Measurements from ENCODE around the gene MATR3. TPM values are rescaled to one million over a fixed set of nuclear protein-coding genes. Genes with fewer than 3 reads are reported as not detected.

The MATR3 gene
- total RNA-seq, 1 experiment from 2014 or later = 267 TPM

- no peaks in the 10 kb centered on the region for H3K9me3 ChIP-seq (ENCODE audit: control insufficient read depth, low read depth, low read length)
- no peak overlapping the region for H3T11ph ChIP-seq (ENCODE audit: low read length)
- peaks cover 15% of the 10 kb centered on the region for H3K79me1 ChIP-seq (ENCODE audit: insufficient read depth, low read depth, low read length, poor library complexity, severe bottlenecking)
- peaks cover 8% of the 10 kb centered on the region; the same call in 1 of the 2 replicates for H3K79me2 ChIP-seq (ENCODE audit: insufficient read depth, low read length)
- no peak for DNase-seq
- no peak overlapping the region for H2BK5ac ChIP-seq (ENCODE audit: insufficient read length, low read length)
- no peaks in the 10 kb centered on the region for H3K27me3 ChIP-seq (ENCODE audit: insufficient read depth, low read length)
- no peak overlapping the region for H3K4me2 ChIP-seq (ENCODE audit: insufficient read depth, insufficient read length, low read length)
- Mint-ChIP-seq H3K27me3 (ENCODE audit: low read depth) (no peaks in the 10 kb centered on the region), H3K27ac (0 out of 7 replicates have a peak overlapping the region, but pooled peaks of 1 of the 3 experiments have one; percentile 29), H3K4me3 (no peak overlapping the region), H3K9me3 (no peaks in the 10 kb centered on the region), H3K4me1 (no peaks in the 10 kb centered on the region), H3K36me3 (ENCODE audit: insufficient read depth in 1 of 3, low read depth in 3 of 3) (peaks cover 33 to 60% (median 55%) of the 10 kb centered on the region in 3 experiments; a peak in 6 of 7 replicates)
- no peak overlapping the region for H3K9ac ChIP-seq (ENCODE audit: extremely low read depth, insufficient read length, low read length)
- H4K91ac ChIP-seq (ENCODE audit: insufficient read length, low read depth, low read length) = no peak overlapping the region
- H4K8ac ChIP-seq (replicated peaks; ENCODE audit: insufficient read length, low read depth, low read length) = no peak overlapping the region
- no CpG with 5 or more reads among the region's 2 CpGs for WGBS (ENCODE audit: extremely low coverage, insufficient read length, low lambda C conversion rate)
- no peaks in the 10 kb centered on the region for H4K20me1 ChIP-seq (ENCODE audit: control insufficient read depth, insufficient read depth, insufficient read length)
- no peak overlapping the region for H3K14ac ChIP-seq (ENCODE audit: insufficient read depth, low read length)
- TF ChIP-seq, protein P1, sequence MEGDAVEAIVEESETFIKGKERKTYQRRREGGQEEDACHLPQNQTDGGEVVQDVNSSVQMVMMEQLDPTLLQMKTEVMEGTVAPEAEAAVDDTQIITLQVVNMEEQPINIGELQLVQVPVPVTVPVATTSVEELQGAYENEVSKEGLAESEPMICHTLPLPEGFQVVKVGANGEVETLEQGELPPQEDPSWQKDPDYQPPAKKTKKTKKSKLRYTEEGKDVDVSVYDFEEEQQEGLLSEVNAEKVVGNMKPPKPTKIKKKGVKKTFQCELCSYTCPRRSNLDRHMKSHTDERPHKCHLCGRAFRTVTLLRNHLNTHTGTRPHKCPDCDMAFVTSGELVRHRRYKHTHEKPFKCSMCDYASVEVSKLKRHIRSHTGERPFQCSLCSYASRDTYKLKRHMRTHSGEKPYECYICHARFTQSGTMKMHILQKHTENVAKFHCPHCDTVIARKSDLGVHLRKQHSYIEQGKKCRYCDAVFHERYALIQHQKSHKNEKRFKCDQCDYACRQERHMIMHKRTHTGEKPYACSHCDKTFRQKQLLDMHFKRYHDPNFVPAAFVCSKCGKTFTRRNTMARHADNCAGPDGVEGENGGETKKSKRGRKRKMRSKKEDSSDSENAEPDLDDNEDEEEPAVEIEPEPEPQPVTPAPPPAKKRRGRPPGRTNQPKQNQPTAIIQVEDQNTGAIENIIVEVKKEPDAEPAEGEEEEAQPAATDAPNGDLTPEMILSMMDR (conservative IDR thresholded peaks at IDR 0.05) = no peak
- H2AK5ac ChIP-seq (ENCODE audit: insufficient read length, low read length) = no peak overlapping the region
- H2AFZ ChIP-seq (ENCODE audit: low read length) = no peak overlapping the region
- no peaks in the 10 kb centered on the region for H3K23me2 ChIP-seq (ENCODE audit: insufficient read length, low read depth, low read length, poor library complexity, severe bottlenecking)
- no peak overlapping the region for H3K56ac ChIP-seq (ENCODE audit: insufficient read length, low read depth, low read length)
- H2BK120ac ChIP-seq (ENCODE audit: low read depth, low read length, poor library complexity, severe bottlenecking) = no peak overlapping the region
- H4K5ac ChIP-seq (ENCODE audit: insufficient read length, low read depth, low read length) = no peak overlapping the region
- no peak overlapping the region for H2BK20ac ChIP-seq (ENCODE audit: low read depth, low read length, poor library complexity, severe bottlenecking)
- no peaks in the 10 kb centered on the region for H3K4me1 ChIP-seq (ENCODE audit: insufficient read depth, low read length)
- no peak overlapping the region for H3K4ac ChIP-seq (ENCODE audit: low read depth, low read length)
- H3K23ac ChIP-seq (ENCODE audit: insufficient read length, low read depth, low read length) = no peak overlapping the region
- H3K18ac ChIP-seq (ENCODE audit: insufficient read length, low read depth, low read length) = no peak overlapping the region
- H3K27ac ChIP-seq (ENCODE audit: insufficient read length, low read depth, low read length) = no peak overlapping the region
- no peak overlapping the region for H2BK12ac ChIP-seq (ENCODE audit: insufficient read length, low read depth, low read length)
- no peak overlapping the region for H2BK15ac ChIP-seq (ENCODE audit: low read depth, low read length)
Measured at GRCh38 chr5:139363937-139364336, 70.4 kb downstream of the MATR3 start.

Measured in H9 (cell line).